GM06990 (cell line): Measurements from ENCODE around the gene TMEM39A.

ENCODE experiments used
- DNase-seq: peaks from one replicate; pipeline ENCODE4 v3.0.0-alpha.2; 2011; ENCODE audit not compliant: insufficient read length; ENCODE audit errors: extremely low read depth
- H3K27me3 ChIP-seq: replicated peaks from 2 replicates; pipeline ENCODE4 v1.6.0; 2011; ENCODE audit warnings: low read length; ENCODE audit not compliant: control insufficient read depth, insufficient read depth
- H3K36me3 ChIP-seq: 2 replicates; pipeline ENCODE4 v1.5.1; 2011; ENCODE audit warnings: low read length; ENCODE audit not compliant: control insufficient read depth, insufficient read depth
- H3K4me3 ChIP-seq: replicated peaks from 2 replicates; pipeline ENCODE4 v1.5.1; 2011; ENCODE audit warnings: low read depth, mild to moderate bottlenecking, control low read depth, low read length
- TF ChIP-seq, protein P1 (sequence below): IDR thresholded peaks from 2 replicates; pipeline ENCODE4 v1.5.1; 2011; ENCODE audit warnings: low read length, control low read depth, mild to moderate bottlenecking, inconsistent platforms; ENCODE audit not compliant: insufficient read depth, poor library complexity, severe bottlenecking

The TMEM39A gene

DNA sequence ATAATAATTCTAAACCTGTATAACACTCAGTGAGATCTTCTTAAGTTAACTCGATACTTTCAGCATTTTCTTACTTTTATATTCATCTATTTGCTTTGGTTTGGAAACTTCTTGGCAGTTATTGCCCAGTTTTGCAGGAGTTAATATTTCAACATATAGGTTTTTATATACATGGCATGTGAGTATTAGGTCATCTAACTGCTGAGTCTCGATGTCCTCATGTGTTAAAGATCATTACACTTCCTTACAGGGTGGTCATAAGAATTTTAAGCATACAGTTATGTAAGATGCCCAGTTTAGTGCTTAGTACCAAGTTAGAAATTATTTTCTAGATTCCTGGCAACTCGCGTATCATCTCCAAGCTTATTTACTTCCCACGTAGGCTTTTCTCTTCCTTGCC is 62.9 kb downstream of the TMEM39A start:
- Histone ChIP-seq H3K36me3 (peaks cover 9% of the 10 kb centered on the region), H3K4me3 (no peak overlapping the region), H3K27me3 (no peaks in the 10 kb centered on the region)
- no peak for DNase-seq
- TF ChIP-seq, protein P1, sequence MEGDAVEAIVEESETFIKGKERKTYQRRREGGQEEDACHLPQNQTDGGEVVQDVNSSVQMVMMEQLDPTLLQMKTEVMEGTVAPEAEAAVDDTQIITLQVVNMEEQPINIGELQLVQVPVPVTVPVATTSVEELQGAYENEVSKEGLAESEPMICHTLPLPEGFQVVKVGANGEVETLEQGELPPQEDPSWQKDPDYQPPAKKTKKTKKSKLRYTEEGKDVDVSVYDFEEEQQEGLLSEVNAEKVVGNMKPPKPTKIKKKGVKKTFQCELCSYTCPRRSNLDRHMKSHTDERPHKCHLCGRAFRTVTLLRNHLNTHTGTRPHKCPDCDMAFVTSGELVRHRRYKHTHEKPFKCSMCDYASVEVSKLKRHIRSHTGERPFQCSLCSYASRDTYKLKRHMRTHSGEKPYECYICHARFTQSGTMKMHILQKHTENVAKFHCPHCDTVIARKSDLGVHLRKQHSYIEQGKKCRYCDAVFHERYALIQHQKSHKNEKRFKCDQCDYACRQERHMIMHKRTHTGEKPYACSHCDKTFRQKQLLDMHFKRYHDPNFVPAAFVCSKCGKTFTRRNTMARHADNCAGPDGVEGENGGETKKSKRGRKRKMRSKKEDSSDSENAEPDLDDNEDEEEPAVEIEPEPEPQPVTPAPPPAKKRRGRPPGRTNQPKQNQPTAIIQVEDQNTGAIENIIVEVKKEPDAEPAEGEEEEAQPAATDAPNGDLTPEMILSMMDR, result no peak

DNA sequence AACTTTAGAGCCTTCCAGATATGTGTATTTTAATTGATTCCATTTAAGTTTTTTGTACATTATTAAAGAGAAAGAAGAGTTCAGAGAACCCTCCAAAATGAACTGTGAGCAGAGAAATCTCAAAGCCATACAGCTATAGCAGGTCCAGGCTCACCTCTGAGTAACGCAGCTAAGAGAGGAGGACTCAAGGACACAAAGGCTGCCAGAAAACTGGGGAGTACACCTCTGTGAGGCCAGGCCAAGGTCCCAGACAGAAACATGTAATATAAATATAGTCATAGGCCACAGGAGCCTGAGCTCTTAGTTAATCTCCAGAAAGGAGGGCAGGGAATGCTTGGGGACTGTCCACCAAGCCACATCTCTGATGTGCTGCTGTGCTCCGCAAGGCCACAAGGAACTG is 66.5 kb downstream of the TMEM39A start:
- H3K36me3 ChIP-seq, result peaks cover 8% of the 10 kb centered on the region
- H3K4me3 ChIP-seq, result no peak overlapping the region
- TF ChIP-seq, protein P1, result no peak
- H3K27me3 ChIP-seq, result no peaks in the 10 kb centered on the region
- DNase-seq, result no peak

DNA sequence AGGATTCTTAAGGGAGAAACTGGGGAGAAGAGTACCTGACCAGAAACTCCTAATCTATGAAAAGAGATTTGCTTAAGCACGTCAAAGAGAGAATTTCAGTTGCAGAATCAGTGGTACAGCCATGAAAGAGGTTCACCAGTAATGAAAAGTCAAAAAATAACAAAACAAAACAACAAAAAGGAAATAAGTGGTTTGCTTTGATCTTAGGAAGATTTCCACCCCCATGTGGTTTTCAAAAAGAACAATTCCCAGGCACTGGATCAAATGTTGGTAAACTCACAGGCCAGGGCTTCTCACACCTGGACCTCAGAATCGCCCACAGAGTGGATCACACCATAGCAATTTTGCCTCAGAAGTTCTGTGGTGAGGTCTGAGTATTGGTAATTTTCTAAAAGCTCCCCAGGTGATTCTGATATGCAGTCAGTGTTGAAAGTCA is 67.5 kb downstream of the TMEM39A start:
- peak; percentile 18 for DNase-seq
- TF ChIP-seq, protein P1, result no peak
- Histone ChIP-seq H3K36me3 (peaks cover 12% of the 10 kb centered on the region), H3K27me3 (no peaks in the 10 kb centered on the region), H3K4me3 (no peak overlapping the region)

DNA sequence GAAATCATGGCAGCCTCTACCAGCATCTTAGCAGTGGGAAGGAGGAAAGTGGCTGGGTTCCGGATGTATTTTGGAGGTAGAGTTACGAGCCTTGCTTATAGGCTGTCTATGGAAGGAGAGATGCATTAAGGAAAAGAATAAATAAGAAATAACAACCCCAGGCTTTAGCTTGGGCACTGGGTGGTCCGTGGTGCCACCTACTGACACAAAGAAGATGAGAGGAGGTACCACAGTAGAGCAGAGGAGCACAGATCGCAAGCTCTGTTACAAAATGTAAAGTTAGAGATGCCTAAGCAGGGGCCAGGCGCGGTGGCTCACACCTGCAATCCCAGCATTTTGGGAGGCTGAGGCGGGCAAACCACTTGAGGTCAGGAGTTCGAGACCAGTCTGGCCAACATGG is 74.8 kb downstream of the TMEM39A start:
- Histone ChIP-seq H3K4me3 (no peak overlapping the region), H3K36me3 (peaks cover 15% of the 10 kb centered on the region), H3K27me3 (no peaks in the 10 kb centered on the region)
- TF ChIP-seq, protein P1, result peak; percentile 5
- no peak for DNase-seq

DNA sequence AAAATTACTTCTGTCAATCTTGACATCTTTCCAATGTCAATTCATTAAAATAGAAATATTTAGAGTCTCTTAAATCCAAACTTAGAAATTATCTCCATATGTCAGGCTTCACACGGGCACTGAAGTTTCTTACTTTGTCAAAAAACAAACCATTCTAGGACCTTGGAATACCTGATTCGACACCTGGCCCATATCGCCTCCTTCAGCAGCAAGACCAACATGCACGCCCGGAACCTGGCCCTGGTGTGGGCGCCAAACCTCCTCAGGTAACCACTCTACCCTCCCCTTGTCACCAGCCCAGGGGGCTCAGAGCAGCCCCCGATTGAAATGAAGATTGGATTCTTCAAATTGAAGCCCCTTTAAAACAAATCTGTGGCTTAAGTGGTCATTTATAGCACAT is 81.3 kb downstream of the TMEM39A start:
- H3K27me3 ChIP-seq, result no peaks in the 10 kb centered on the region
- TF ChIP-seq, protein P1, result no peak
- H3K36me3 ChIP-seq, result peaks cover 8% of the 10 kb centered on the region
- DNase-seq, result no peak
- H3K4me3 ChIP-seq, result no peak overlapping the region

DNA sequence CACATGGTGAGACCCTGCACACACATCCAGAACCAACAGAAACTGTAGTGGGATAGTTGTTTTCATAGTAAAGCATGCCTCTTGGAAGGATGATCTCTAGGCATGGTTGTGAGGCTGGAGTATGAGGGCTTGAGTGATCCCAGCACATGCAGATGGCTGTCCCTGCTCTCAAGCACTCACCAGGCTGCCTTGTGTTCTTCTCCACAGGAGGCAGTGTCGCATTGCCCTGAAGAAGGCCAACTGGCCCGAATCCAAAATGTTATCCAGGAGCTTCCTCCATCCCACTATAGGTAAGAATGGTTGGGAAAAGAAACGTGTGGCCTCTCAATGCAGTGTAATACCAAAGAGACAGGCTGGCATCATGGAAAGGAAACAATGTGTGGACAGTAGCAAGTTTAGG is 82.7 kb downstream of the TMEM39A start:
- TF ChIP-seq, protein P1, result peak; percentile 16
- H3K27me3 ChIP-seq, result no peaks in the 10 kb centered on the region
- H3K4me3 ChIP-seq, result no peak overlapping the region
- no peak for DNase-seq
- peaks cover 8% of the 10 kb centered on the region for H3K36me3 ChIP-seq
